Hematopoietic multipotent progenitor cell treated with erythropoietin and hydrocortisone succinate and interleukin-3 and kit ligand, for 6 days (in vitro differentiated cells): Measurements from ENCODE around the gene IGSF23.
A peak's percentile ranks its signal among the peaks of the same experiment; 100 is the strongest.

Source experiments
- DNase-seq: peaks from one replicate; pipeline ENCODE4 v3.0.0-alpha.2; 2015

IGSF23 gene, protein sequence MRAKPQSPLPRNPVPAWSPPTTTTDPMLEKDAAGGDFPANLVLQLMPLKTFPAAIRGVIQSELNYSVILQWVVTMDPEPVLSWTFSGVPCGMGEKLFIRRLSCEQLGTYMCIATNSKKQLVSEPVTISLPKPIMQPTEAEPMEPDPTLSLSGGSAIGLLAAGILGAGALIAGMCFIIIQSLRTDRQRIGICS

DNA sequence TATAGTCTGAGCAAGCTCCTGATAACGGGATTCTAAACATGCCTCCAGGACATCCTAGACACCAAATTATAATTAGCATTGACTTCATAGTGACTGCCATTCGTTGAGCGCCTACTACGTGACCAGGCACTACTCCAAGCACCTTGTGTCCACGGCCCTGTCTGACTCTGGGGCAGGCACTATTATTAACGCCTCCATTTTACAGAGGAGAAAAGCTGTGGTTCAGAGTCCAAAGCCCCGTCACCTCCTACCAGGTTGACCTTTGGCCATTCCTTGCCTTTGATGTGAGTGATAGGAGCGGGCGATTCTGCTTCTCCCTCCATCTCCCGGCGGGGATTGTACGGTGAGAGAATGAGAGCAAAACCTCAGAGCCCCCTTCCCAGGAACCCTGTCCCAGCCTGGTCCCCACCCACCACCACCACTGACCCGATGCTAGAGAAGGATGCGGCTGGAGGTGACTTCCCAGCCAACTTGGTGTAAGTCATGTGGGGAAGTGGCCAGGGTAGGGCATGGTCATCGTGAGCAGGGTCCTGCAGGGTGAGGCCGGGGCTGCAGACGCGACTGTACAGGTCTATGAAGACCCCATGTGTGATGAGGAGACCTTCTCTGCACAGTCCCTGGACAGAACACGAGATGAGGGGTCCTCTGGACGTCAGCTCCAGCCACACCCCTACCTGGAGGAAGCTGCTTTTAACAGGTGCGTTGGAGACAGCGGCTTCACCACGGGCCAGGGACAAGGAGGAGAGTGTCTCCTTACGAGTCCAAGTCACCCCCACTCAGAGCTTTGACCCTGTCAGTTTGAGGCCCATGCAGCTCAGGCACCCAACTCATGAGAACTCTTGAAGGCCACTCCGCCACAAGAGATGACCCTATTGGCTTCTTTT lies at the start of gene IGSF23:
Gene IGSF23, plus strand, starts transcription at position 269 of the 884 bp plus-strand sequence. Its CDS starts 83 bp downstream, at position 352.
- DNase-seq = no peak

- DNase-seq = no peak
Measured at GRCh38 chr19:44566984-44567383, 46.4 kb upstream of the IGSF23 start.

GRCh38 chr19:44567745-44568144 lies 45.6 kb upstream of the IGSF23 start:
- DNase-seq = no peak

- DNase-seq = no peak
Measured at GRCh38 chr19:44570603-44570983, 42.8 kb upstream of the IGSF23 start.

- DNase-seq = peak; percentile 92
Measured at GRCh38 chr19:44570984-44571684, 42.2 kb upstream of the IGSF23 start.

DNA sequence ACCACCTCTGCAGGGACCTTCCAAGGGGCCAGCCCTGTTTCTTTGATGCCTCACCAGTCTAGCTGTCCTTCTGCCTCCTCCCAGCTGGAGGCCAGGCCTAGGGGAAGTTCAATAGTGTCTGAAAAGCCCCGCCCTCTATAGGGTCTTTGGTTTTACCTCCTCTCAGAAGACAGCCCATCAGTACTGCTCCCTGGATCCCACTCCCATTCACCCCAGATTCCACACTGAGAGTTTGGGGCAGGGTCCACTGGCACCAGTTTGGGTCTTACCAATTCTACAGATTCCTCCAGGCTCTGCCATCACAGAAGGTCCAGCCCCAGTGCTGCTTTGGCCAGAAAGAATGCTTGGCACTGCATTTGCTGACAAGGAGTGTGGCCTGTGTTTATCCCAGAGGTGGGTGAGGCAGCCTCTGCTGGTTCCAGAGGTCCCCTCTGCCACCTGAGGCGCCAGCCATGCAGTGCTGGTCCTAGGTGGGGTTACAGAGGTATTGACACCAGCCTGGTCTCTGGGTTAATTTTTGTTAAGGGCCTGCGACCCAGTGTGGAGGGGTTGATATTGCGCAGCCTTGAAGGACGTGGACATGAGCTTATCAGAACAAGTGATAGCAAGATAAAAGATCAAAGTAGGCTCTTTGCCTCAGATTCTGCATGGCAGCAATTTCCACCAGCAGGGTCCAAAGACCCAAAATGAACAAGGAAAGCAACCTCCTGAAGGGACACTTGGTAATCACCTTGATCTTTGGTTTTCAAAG lies 41.4 kb upstream of the IGSF23 start:
- no peak for DNase-seq

- DNase-seq = no peak
Measured at GRCh38 chr19:44572581-44572900, 40.8 kb upstream of the IGSF23 start.

DNA sequence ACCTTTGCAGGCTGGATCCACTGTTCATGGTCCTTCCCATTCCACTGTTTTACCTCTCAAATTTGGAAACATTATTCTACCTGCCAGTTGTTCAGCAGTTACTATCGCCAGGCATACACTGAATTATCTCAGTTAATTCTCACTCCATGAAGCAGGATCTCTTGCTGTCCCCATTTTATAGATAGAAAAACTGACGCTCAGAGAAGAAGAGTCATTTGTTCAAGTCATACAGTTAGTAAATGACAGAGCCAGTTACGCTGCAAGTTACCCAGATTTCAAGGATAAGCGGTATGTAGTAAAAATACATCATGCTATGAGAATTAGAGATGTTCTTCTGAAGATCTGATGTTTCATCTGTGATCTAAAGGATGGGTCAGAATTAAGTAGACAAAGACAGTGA lies 40.2 kb upstream of the IGSF23 start:
- no peak for DNase-seq

GRCh38 chr19:44573627-44574026 lies 39.7 kb upstream of the IGSF23 start:
- no peak for DNase-seq

DNA sequence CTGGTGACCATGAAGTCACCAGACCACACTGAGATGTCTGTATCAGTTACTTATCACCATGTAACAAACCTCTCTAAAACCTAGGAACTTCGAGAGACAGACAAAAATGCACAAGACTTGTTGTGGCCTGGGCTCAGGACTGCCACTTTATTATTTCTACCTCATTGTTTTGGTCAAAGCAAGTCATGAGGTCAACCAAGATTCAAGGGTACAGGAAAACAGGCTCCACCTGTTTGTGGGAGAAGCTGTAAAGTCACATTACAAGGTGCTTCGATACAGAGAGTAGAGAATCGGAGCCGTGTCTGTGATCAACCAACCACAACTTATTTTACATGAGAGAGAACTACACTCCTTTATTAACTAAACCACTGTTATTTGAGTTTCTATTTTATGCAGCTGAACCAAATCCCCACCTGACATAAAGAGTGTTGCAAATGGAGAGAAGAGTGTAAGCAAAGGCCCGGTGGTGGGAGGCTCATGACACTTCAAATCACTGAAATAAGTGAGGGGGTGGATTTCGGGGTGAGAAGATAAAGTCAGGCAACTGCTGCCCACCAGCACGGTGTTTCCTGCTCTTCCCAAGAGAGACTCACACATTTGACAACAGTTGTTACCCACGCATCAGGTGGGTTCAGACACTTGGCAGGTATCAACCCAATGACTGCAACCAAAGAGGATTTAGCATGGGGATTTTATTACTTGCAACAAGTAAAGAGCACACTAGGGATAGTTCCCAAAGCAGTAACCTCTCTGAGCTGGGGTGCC lies 39.0 kb upstream of the IGSF23 start:
- DNase-seq = no peak

DNA sequence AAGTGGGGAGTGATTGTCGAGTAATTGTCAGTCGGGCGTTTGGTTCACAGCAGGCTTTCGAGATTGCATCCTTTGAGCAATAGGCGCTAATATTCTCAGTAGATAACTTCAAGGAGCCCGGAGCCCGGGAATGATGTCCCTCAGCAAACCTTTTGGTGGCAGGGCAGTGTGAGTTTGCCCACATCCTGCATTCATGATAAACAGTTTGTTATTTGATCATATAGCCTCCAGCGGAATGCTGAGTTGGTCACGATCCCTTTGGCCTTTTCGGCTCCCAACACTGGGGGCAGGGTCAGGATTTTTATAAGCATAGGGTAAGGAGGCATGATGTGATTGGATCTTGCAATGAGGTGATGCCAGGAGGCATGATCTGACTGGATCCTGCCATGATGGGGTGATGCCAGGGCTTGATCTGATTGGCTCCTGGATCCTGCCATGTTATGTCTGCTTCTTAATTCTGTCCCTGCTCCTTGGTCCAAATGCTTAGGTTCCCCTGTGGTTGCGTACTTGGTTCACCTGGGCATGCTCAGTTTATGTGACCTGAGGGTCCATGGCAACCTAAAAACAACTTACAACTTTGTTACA lies 38.2 kb upstream of the IGSF23 start:
- no peak for DNase-seq

GRCh38 chr19:44576843-44577565 lies 36.4 kb upstream of the IGSF23 start:
- peak; percentile 65 for DNase-seq

DNA sequence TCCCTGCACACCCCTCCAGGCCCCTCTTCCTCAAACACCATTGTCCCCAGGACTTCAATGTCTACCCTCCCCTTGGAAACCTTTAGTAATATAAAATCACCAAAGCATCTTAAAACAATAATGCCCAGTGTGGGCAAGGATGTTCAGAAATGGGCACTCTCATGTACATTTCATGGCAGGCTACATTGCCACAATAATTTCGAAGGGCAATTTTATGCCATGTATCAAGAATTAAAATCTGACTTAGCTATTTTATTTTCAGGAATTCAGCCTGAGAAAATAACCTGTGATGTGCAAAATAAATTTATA lies 35.8 kb upstream of the IGSF23 start:
- no peak for DNase-seq

DNA sequence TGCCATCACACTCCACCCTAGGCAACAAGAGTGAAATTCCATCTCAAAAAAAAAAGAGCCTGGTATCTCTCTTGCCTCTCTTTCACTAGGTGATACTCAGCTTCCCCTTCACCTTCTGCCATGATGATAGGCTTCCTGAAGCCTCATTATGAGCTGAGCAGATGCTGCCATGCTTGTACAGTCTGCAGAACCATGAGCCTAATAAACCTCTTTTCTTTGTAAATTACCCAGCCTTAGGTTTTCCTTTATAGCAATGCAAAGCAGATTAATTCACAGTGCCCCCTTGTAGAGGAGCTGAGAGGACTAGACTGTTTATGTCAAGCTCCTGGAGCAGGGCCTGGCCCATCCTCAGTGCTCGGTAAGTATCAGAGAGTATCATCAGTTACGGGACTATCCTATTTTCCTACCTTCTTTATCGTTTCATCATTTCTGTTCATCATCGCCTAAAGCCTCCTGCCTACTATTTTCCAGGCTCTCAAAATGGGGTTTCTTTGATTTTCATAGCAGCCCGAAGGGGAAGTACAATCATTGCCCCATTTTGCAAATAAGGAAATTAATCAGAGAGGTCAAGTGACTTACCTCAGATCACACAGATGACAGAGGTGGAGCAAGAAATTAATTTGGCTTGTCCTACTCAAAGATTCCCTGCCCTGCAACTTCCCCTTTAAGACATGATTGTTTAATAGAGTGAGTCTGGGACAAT lies 33.5 kb upstream of the IGSF23 start:
- no peak for DNase-seq

GRCh38 chr19:44580366-44580895 lies 32.9 kb upstream of the IGSF23 start:
- no peak for DNase-seq

- DNase-seq = no peak
Measured at GRCh38 chr19:44581288-44581687, 32.1 kb upstream of the IGSF23 start.

DNA sequence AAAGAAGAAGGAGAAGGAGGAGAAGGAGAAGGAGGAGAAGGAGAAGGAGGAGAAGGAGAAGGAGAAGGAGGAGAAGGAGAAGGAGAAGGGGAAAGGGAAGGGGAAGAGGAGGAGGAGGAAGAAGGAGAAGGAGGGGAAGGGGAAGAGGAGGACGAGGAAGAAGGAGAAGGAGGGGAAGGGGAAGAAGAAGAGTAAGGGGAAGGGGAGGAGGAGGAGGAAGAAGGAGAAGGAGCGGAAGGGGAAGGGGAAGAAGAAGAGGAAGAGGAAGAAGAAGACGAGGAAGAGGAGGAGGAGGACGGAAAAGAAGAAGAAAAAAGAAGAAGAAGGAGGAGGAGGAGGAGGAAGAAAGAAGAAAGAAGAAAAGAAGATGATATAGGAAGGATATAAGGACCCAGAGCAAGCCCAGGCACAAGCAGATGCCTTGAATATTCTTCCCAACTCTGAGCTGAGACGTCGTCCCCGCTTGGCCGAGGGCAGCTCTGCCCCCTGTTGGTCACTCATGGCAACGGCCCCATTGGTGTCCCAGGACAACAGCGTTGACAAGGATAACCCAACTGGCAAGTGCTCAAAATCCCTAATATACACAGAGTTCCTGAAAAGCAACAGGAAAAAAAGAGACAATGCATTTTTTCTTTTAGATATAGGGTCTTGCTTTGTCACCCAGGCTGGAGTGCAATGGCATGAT lies 30.6 kb upstream of the IGSF23 start:
- DNase-seq = peak; percentile 44

DNA sequence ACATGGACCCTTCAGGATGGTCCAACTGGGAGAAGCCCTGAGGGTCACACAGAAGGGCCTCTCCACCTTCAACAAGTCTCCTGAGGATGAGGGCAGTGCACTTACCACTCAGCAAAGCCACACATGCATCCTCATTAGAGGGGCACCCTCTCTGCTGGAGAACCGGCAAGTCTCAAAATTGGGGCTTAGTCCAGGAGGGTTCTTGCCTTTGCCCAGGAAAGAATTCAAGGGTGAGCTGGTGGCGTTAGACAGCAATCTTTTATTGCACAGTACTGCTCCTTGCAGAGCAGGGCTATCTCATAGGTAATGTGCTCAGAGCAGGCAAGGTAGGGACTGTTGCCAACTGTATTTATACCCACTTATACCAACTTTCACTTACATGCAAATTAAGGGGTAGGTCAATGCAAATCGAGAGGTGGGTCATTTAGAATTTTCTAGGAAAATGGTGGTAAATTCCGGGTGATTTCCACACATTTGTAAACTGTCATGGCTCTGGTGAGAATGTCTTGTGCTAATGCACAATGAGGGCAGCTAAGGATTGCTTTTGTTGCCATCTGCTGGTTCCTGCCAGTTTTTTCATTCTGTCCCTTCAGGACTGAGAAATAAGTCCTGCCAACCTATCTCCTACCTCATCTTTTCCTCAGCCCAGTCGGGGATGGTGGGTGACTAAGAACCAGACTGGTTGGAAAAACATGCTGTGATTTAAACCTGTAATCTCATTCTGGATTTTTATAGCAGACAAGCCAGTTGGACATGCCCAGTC lies 27.8 kb upstream of the IGSF23 start:
- DNase-seq = peak; percentile 53
